ENCODE measurements around the gene DBNDD2.

Gene DBNDD2

DNA sequence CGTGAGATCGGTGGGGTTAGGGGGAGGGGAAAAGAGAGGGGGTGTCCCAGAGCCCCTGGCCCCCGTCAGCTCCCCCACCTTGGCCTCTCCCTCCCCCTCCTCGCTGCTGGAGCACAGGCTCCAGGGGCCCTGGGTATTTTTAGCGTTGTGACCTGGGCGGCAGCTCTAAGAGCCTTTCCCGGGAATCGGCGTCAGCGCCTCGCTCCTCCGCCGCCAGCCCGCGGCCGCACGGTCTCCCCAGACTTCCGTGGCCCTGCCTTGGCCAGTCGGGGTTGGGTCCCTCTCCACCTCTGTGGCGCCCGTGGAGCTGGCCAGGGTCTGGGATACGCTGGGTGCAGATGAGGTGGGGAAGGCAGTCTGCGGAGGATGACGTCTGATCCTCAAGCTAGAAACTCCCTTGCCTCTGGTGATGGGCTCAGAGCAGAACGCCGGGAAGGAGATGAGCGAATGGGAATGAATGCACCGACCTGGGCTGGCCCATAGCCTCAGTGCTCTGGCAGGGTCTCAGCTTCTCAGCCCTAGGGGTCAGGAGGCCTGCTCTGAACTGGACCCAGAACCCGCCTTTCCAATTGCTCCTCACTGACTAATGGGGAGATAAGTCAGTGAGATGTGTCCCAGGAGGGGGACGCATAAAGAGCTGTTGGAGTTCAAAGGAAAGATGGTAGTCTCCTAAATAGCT is 883 bp upstream of the DBNDD2 start:
- TF ChIP-seq EGR1 (IDR thresholded peaks at IDR 0.05), result no peak
- TF ChIP-seq RAD21 (IDR thresholded peaks at IDR 0.05; ENCODE audit: low read depth), result no peak
- TF ChIP-seq FOXM1 (IDR thresholded peaks at IDR 0.05; ENCODE audit: borderline replicate concordance, low read depth), result no peak
- TF ChIP-seq, protein P1, sequence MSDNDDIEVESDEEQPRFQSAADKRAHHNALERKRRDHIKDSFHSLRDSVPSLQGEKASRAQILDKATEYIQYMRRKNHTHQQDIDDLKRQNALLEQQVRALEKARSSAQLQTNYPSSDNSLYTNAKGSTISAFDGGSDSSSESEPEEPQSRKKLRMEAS (IDR thresholded peaks at IDR 0.05), result no peak
- no peak for TF ChIP-seq TAF1 (IDR thresholded peaks at IDR 0.05; ENCODE audit: low read depth)
- no peak for TF ChIP-seq EP300 (IDR thresholded peaks at IDR 0.05; ENCODE audit: borderline replicate concordance)
- TF ChIP-seq, protein P2, sequence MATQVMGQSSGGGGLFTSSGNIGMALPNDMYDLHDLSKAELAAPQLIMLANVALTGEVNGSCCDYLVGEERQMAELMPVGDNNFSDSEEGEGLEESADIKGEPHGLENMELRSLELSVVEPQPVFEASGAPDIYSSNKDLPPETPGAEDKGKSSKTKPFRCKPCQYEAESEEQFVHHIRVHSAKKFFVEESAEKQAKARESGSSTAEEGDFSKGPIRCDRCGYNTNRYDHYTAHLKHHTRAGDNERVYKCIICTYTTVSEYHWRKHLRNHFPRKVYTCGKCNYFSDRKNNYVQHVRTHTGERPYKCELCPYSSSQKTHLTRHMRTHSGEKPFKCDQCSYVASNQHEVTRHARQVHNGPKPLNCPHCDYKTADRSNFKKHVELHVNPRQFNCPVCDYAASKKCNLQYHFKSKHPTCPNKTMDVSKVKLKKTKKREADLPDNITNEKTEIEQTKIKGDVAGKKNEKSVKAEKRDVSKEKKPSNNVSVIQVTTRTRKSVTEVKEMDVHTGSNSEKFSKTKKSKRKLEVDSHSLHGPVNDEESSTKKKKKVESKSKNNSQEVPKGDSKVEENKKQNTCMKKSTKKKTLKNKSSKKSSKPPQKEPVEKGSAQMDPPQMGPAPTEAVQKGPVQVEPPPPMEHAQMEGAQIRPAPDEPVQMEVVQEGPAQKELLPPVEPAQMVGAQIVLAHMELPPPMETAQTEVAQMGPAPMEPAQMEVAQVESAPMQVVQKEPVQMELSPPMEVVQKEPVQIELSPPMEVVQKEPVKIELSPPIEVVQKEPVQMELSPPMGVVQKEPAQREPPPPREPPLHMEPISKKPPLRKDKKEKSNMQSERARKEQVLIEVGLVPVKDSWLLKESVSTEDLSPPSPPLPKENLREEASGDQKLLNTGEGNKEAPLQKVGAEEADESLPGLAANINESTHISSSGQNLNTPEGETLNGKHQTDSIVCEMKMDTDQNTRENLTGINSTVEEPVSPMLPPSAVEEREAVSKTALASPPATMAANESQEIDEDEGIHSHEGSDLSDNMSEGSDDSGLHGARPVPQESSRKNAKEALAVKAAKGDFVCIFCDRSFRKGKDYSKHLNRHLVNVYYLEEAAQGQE (IDR thresholded peaks at IDR 0.05; ENCODE audit: low read depth), result no peak
- no peak for TF ChIP-seq CEBPB (IDR thresholded peaks at IDR 0.05)
- TF ChIP-seq TCF12 (IDR thresholded peaks at IDR 0.05; ENCODE audit: low read depth), result no peak
- TF ChIP-seq YY1 (IDR thresholded peaks at IDR 0.05; ENCODE audit: low read depth), result no peak
- TF ChIP-seq CREB1 (IDR thresholded peaks at IDR 0.05; ENCODE audit: low read depth), result no peak
- no peak for TF ChIP-seq TEAD4 (IDR thresholded peaks at IDR 0.05)
- TF ChIP-seq ZBTB7A (IDR thresholded peaks at IDR 0.05; ENCODE audit: low read depth), result no peak
- TF ChIP-seq, protein P3, sequence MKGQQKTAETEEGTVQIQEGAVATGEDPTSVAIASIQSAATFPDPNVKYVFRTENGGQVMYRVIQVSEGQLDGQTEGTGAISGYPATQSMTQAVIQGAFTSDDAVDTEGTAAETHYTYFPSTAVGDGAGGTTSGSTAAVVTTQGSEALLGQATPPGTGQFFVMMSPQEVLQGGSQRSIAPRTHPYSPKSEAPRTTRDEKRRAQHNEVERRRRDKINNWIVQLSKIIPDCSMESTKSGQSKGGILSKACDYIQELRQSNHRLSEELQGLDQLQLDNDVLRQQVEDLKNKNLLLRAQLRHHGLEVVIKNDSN (IDR thresholded peaks at IDR 0.05), result no peak
- TF ChIP-seq NFIC (IDR thresholded peaks at IDR 0.05), result no peak

DNA sequence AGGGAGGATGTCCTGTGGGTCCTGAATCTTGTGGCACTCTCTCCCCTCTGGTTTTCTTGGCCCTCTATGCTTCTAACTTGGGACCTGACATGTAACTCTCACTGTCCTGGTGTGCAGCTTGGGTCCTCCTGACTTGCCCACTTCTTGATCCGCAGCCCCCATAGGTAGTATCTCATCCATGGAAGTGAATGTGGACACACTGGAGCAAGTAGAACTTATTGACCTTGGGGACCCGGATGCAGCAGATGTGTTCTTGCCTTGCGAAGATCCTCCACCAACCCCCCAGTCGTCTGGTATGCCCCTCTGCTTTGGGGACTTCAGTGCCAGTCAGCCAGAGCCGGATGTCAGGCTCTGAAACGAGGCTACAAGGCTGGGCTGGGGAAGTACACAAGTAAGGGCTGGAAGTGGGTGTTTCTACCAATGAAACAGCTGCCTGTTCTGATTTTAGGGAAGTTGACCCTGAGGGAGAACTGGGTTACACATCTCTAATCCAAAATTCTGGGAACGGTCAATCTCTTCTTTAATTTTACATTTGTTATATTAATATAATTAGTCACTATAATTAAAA is 641 bp downstream of the DBNDD2 start:
- TF ChIP-seq EGR1 (IDR thresholded peaks at IDR 0.05) (no peak), ZBTB7A (IDR thresholded peaks at IDR 0.05; ENCODE audit: low read depth) (no peak), NFIC (IDR thresholded peaks at IDR 0.05) (no peak), YY1 (IDR thresholded peaks at IDR 0.05; ENCODE audit: low read depth) (no peak), RAD21 (IDR thresholded peaks at IDR 0.05; ENCODE audit: low read depth) (no peak), CREB1 (IDR thresholded peaks at IDR 0.05; ENCODE audit: low read depth) (no peak), TCF12 (IDR thresholded peaks at IDR 0.05; ENCODE audit: low read depth) (no peak), FOXM1 (IDR thresholded peaks at IDR 0.05; ENCODE audit: borderline replicate concordance, low read depth) (no peak), TAF1 (IDR thresholded peaks at IDR 0.05; ENCODE audit: low read depth) (no peak), EP300 (IDR thresholded peaks at IDR 0.05; ENCODE audit: borderline replicate concordance) (no peak), TEAD4 (IDR thresholded peaks at IDR 0.05) (no peak), CEBPB (IDR thresholded peaks at IDR 0.05) (no peak)
- TF ChIP-seq, protein P2 (IDR thresholded peaks at IDR 0.05; ENCODE audit: low read depth), result no peak
- TF ChIP-seq, protein P3 (IDR thresholded peaks at IDR 0.05), result no peak
- TF ChIP-seq, protein P1 (IDR thresholded peaks at IDR 0.05), result no peak

DNA sequence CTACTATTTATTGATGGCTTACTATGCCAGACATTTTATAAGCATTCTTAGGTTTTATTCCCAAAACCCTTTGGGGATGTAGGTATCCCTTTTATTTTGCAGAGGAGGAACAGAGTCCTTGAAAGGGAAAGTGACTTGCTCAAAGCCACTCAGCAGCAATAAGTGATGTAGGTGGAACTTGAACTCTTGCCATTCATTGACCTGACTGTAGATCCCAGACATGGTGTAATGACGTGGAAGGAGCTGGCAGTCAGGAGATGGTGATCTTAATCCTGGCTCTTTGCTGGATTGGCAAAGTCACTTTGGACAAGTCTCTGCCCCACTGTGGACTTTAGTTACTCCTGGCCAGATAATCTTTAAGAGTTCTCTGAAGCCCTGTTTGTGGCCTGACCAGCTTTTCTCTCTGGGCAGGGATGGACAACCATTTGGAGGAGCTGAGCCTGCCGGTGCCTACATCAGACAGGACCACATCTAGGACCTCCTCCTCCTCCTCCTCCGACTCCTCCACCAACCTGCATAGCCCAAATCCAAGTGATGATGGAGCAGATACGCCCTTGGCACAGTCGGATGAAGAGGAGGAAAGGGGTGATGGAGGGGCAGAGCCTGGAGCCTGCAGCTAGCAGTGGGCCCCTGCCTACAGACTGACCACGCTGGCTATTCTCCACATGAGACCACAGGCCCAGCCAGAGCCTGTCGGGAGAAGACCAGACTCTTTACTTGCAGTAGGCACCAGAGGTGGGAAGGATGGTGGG is 1.6 kb downstream of the DBNDD2 start:
- TF ChIP-seq NFIC (IDR thresholded peaks at IDR 0.05), result no peak
- no peak for TF ChIP-seq YY1 (IDR thresholded peaks at IDR 0.05; ENCODE audit: low read depth)
- no peak for TF ChIP-seq TCF12 (IDR thresholded peaks at IDR 0.05; ENCODE audit: low read depth)
- no peak for TF ChIP-seq EGR1 (IDR thresholded peaks at IDR 0.05)
- TF ChIP-seq, protein P1 (IDR thresholded peaks at IDR 0.05), result no peak
- TF ChIP-seq, protein P3 (IDR thresholded peaks at IDR 0.05), result no peak
- TF ChIP-seq RAD21 (IDR thresholded peaks at IDR 0.05; ENCODE audit: low read depth), result no peak

DNA sequence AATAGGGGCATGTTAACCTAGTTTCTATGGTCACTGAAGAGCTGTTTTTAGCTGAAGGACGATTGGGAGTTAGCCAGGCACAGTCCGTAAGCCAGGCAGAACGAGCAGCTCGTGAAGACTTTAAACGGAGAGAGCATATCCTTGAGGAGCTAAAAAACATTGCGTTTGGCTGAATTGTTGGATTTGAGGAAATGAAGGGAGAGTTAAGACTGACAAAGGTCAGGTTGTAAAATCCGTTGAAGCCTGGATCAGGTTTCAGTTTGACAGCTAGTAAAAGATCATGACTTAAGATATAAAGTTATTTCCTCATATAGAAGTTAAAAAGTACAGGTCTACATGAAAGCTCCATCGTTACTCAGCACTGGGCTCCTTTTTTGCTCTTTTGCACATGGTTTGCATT is 2.8 kb downstream of the DBNDD2 start:
- TF ChIP-seq EP300 (IDR thresholded peaks at IDR 0.05; ENCODE audit: borderline replicate concordance) (no peak), NFIC (IDR thresholded peaks at IDR 0.05) (no peak), EGR1 (IDR thresholded peaks at IDR 0.05) (no peak), ZBTB7A (IDR thresholded peaks at IDR 0.05; ENCODE audit: low read depth) (no peak), YY1 (IDR thresholded peaks at IDR 0.05; ENCODE audit: low read depth) (no peak), CREB1 (IDR thresholded peaks at IDR 0.05; ENCODE audit: low read depth) (no peak), TEAD4 (IDR thresholded peaks at IDR 0.05) (no peak), TAF1 (IDR thresholded peaks at IDR 0.05; ENCODE audit: low read depth) (no peak), TCF12 (IDR thresholded peaks at IDR 0.05; ENCODE audit: low read depth) (no peak), CEBPB (IDR thresholded peaks at IDR 0.05) (no peak)
- TF ChIP-seq, protein P2 (IDR thresholded peaks at IDR 0.05; ENCODE audit: low read depth), result no peak
- TF ChIP-seq, protein P3 (IDR thresholded peaks at IDR 0.05), result no peak
